Subcutaneous abdominal adipose tissue (tissue), 5 donors: Measurements from ENCODE around the gene DCHS1.

ENCODE experiments used
- H3K27ac ChIP-seq: one replicate; pipeline ENCODE4 v1.7.0; 2013; ENCODE audit warnings: low read depth, mild to moderate bottlenecking, inconsistent platforms, low read length, moderate library complexity
- H3K27me3 ChIP-seq, 5 donors: one replicate each; pipeline ENCODE4 v1.7.0; 2013; ENCODE audit warnings: low read length in 5 of 5, inconsistent platforms in 1 of 5; ENCODE audit not compliant: control insufficient read depth in 5 of 5, insufficient read depth in 4 of 5
- H3K36me3 ChIP-seq, 5 donors: one replicate each; pipeline ENCODE4 v1.7.0; 2013; ENCODE audit warnings: low read length in 5 of 5; ENCODE audit not compliant: control insufficient read depth in 5 of 5, insufficient read depth in 5 of 5
- H3K4me1 ChIP-seq, 5 donors: one replicate each; pipeline ENCODE4 v1.7.0; 2013; ENCODE audit warnings: low read length in 5 of 5, mild to moderate bottlenecking in 3 of 5, moderate library complexity in 1 of 5; ENCODE audit not compliant: control insufficient read depth in 5 of 5, insufficient read depth in 5 of 5
- H3K4me3 ChIP-seq, 5 donors: one replicate each; pipeline ENCODE4 v1.7.0; 2013; ENCODE audit warnings: low read length in 5 of 5, low read depth in 1 of 5
- H3K9ac ChIP-seq, 5 donors: one replicate each; pipeline ENCODE4 v1.7.0; 2013; ENCODE audit warnings: low read length in 5 of 5, mild to moderate bottlenecking in 4 of 5, moderate library complexity in 3 of 5
- H3K9me3 ChIP-seq, 5 donors: one replicate each; pipeline ENCODE4 v1.7.0; 2013; ENCODE audit warnings: low read length in 5 of 5; ENCODE audit not compliant: control insufficient read depth in 5 of 5
- donor health status: healthy.
- donor health status: healthy.
- donor health status: healthy.
- donor health status: healthy.
- donor health status: healthy.

DCHS1 gene

GRCh38 chr11:6637871-6638270 is 17.7 kb downstream of the DCHS1 start:
- H3K27ac ChIP-seq = peak overlapping the region; percentile 65
- no peaks in the 10 kb centered on the region for H3K27me3 ChIP-seq
- H3K4me1 ChIP-seq = peaks cover 7 to 66% (median 36%) of the 10 kb centered on the region in 5 donors
- peaks cover 0 to 33% (median 23%) of the 10 kb centered on the region in 5 donors for H3K36me3 ChIP-seq
- H3K9me3 ChIP-seq = no peaks in the 10 kb centered on the region
- no peak overlapping the region for H3K9ac ChIP-seq
- H3K4me3 ChIP-seq = no peak overlapping the region

DNA sequence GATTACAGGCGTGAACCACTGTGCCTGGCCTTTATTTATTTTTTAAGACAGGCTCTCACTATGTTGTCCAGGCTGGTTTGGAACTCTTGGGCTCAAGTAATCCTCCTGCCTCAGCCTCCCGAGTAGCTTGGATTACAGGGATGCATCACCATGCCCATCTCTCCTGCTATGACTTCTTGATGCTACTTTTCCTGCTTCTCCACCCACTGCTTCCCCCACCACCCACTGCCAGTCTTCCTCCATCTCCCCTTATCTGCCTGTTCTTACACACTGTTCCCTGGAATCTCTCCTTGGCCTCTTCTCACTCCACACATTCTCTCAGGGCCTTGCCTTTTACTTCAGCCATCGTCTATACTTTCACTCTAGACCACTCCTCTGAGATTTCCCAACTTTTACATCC is 19.1 kb downstream of the DCHS1 start:
- Histone ChIP-seq H3K27me3 (no peaks in the 10 kb centered on the region), H3K9ac (peak overlapping the region in 1 of 5 donors; percentile 11), H3K27ac (peak overlapping the region; percentile 65), H3K9me3 (no peaks in the 10 kb centered on the region), H3K36me3 (peaks cover 0 to 47% (median 37%) of the 10 kb centered on the region in 5 donors), H3K4me1 (peaks cover 7 to 63% (median 35%) of the 10 kb centered on the region in 5 donors), H3K4me3 (no peak overlapping the region)

DNA sequence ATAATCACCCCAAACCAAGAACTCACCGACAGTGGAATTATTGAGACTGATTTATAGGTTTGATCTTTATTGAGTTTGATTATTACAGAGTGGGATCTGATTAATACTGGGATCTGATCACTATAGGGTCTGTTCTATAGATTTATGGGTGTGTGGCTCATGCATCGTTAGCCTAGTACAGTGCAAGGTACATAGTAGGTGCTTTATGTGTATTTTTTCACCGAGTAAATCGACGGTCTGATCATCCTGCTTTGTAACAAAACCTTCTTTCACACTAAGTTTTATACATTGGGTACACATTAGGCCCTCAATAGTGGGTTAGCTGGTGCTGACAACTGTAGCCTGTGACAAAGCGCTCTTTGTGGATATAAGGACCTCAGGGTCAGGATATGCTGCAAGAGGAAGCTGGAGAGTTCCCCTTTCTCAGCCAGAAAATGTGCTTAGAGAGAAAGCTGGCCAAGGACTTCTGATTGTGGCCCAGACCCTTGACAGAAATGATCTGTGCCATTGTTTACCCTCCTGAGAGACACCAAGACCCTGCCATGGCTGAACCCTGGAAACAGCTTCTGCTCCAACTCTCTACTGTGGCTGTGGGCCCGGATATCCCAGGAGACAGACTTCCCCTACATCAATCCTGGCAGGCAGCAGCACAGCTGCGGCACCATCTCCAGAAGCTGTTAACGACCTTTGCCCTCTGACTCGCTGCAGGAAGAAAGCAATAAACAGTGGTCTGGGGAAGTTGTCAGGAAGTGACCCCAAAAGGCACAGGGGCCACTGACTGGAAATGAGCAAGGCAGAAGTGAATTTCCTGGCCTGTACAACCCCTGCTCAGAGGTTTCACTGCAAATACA is 20.3 kb downstream of the DCHS1 start:
- Histone ChIP-seq H3K27ac (peak overlapping the region; percentile 65), H3K4me3 (peak overlapping the region in 1 of 5 donors; percentile 6), H3K9ac (peak overlapping the region in 4 of 5 donors; percentile 11 to 51 (median 39)), H3K9me3 (no peaks in the 10 kb centered on the region), H3K4me1 (peaks cover 7 to 63% (median 32%) of the 10 kb centered on the region in 5 donors), H3K27me3 (no peaks in the 10 kb centered on the region), H3K36me3 (peaks cover 0 to 45% (median 39%) of the 10 kb centered on the region in 5 donors)

- Histone ChIP-seq H3K27me3 (no peaks in the 10 kb centered on the region), H3K9me3 (no peaks in the 10 kb centered on the region), H3K4me3 (no peak overlapping the region), H3K36me3 (peaks cover 0 to 41% (median 38%) of the 10 kb centered on the region in 5 donors), H3K27ac (peak overlapping the region; percentile 65), H3K4me1 (peaks cover 6 to 61% (median 32%) of the 10 kb centered on the region in 5 donors), H3K9ac (no peak overlapping the region)
Measured at GRCh38 chr11:6634534-6634933, 21.1 kb downstream of the DCHS1 start.

DNA sequence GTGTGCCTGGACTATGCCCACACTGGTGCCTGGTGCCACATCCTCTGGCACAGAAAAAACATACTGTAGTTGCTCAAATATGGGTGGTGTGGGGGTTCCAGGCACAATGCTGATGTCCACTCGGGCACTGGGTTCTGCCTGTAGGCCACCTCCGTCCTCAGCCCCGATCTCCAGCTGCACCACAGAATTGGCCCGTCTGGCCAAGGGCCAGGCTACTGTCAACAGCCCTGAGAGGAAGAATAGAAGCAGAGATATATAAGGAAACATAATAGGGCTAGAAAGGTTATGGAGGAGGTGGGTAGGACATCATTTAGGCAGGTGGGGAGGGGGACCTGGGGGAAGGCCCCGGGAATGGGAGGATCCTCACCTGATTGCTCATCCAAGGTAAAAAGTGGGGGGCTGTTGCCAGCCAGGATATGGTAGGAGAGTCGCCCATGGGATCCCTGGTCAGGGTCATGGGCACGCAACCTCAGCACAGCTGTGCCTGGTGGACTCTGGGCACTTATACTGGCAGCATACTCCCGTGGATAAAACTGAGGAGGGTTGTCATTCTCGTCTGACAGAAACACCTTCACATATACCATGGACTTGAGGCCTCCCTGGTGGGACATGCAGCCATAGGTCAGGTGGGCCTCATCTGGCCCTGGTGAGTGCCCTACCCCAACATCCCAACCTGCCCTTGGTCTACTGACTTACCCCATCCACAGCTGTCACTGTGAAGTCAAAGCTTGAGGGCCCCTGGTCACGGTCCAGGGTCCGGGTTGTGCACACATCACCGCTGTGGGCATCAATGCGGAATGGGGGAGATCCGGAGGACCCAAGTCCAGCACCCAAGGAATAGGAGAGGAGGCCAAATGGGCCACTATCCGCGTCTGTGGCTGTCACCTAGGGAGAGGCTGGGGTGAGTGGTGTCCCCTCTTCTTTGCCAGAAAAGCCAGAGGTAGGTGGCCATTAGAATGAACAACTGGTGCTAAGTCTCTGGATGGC is 21.9 kb downstream of the DCHS1 start:
- peaks cover 0 to 48% (median 44%) of the 10 kb centered on the region in 5 donors for H3K36me3 ChIP-seq

GRCh38 chr11:6632116-6633073 is 23.2 kb downstream of the DCHS1 start:
- Histone ChIP-seq H3K9ac (no peak overlapping the region), H3K27me3 (no peaks in the 10 kb centered on the region), H3K9me3 (no peaks in the 10 kb centered on the region), H3K27ac (no peak overlapping the region), H3K4me1 (peaks cover 0 to 40% (median 16%) of the 10 kb centered on the region in 5 donors), H3K36me3 (peaks cover 0 to 57% (median 53%) of the 10 kb centered on the region in 5 donors), H3K4me3 (no peak overlapping the region)

More for the DNA sequence above, 21.9 kb downstream of the DCHS1 start:
- Histone ChIP-seq H3K9me3 (no peaks in the 10 kb centered on the region), H3K4me1 (peaks cover 5 to 53% (median 28%) of the 10 kb centered on the region in 5 donors), H3K9ac (no peak overlapping the region), H3K27me3 (no peaks in the 10 kb centered on the region), H3K4me3 (no peak overlapping the region), H3K27ac (peak overlapping the region; percentile 65)

DNA sequence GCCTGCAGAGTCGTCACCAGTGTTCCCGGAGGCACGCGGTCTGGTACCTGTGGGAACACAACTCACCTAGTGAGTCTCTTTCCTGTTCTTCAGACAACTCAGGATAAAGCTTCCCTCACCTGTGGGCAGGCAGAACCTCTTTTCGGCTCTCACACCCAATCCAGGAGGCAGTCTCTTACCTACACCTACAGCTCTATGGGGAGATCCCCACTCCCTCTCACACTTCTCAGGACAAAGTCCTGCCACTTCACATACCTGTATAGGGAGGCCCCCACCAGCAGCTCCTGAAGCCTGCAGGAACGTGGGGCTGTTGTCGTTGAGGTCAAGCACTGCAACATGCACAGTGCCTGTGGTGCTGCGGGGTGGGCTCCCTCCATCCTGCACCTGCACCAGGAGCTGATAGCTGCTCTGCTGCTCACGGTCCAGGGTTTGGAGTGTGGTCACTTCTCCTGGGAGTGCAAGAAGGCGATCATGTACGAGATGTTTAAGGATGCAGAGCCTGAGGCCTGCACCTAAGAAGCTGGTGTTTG is 24.2 kb downstream of the DCHS1 start:
- peaks cover 0 to 30% (median 16%) of the 10 kb centered on the region in 5 donors for H3K4me1 ChIP-seq
- H3K9ac ChIP-seq = no peak overlapping the region
- H3K4me3 ChIP-seq = no peak overlapping the region
- H3K27me3 ChIP-seq = no peaks in the 10 kb centered on the region
- H3K36me3 ChIP-seq = peaks cover 0 to 67% (median 63%) of the 10 kb centered on the region in 5 donors
- H3K27ac ChIP-seq = no peak overlapping the region
- no peaks in the 10 kb centered on the region for H3K9me3 ChIP-seq

GRCh38 chr11:6630632-6631291 is 24.8 kb downstream of the DCHS1 start:
- Histone ChIP-seq H3K9me3 (no peaks in the 10 kb centered on the region), H3K4me3 (no peak overlapping the region), H3K27me3 (no peaks in the 10 kb centered on the region), H3K4me1 (peaks cover 0 to 26% (median 10%) of the 10 kb centered on the region in 5 donors), H3K27ac (no peak overlapping the region), H3K9ac (no peak overlapping the region), H3K36me3 (peaks cover 0 to 74% (median 70%) of the 10 kb centered on the region in 5 donors)
